HG03280 (cell line): ENCODE results near the gene JAG2.

ENCODE experiments used
- ATAC-seq: cut with Tn5 transposase; IDR thresholded peaks from one replicate; pipeline ENCODE4 v1.9.1; 2021; ENCODE audit warnings: mild to moderate bottlenecking, moderate library complexity; ENCODE audit not compliant: unreplicated experiment

The JAG2 gene

DNA sequence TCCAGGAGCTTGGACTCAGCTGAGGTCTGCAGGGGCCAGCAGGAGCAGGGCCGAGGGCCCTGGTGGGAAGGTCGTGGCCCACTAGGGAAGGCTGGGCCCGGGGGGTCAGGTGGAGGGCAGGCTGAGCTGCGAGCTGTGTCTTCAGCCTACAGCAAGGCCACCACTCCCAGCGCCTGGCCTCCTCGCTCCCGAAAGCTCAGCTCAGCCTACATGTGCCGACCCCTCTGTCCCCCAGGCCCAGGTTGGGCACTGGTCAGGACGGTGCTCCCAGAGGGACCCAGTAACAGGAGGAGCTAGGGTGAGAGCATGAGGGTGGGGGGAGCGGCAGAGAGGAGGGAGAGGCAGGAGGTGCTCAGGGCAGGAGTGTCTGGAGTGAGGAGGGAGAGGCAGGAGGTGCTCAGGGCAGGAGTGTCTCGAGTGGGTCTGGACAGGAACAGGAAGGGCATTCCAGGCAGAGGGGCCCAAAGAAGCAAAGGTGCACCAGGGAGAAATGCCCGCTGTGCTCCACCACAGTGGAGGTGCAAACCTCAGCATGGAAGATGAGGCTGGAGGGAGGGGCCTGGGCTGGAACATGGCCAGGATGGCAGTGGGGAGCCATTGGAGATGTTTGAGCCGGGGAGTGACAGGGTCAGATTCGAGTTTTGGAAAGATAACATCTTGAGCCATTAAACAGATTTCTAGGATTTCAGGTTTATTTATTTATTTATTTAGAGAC is 74.2 kb downstream of the JAG2 start:
- no peak for ATAC-seq

DNA sequence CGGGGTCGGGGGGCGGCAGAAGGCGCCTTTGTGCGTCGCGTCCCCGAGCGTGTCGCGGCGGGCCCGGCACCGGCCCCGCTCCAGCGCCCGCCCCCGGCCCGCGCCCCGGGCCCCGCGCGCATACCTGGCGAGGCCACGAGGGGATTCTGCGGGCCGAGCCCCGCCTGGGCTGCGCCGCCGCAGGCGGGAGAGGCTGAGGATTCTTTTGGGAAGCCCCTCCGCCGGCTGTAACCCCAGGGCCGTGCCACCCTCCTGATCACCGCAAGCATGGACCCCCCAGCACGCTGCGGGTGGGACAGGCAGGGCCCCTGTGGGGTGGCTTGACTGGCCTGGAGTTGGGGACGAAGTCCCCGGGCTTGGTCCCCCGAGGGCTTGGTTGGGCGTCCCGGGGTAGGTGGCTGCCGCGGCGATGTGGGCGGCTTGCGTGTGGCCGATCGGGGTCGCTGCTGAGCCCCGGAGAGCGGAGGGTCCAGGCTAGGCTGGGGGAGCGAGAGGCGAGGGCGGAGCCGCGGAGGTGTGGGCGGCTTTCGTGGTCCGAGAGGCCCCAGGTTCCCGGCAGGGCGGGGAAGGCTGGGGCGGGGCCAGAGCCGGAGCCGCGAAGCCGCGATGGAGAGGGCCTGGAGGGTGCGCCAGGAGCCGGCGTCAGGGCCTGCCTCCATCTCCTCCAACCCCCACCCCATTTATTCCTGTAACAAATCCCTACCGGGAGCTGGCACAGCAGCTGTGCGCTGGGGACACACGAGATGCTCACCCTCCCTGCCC is 75.0 kb downstream of the JAG2 start:
- ATAC-seq = peak; percentile 47

DNA sequence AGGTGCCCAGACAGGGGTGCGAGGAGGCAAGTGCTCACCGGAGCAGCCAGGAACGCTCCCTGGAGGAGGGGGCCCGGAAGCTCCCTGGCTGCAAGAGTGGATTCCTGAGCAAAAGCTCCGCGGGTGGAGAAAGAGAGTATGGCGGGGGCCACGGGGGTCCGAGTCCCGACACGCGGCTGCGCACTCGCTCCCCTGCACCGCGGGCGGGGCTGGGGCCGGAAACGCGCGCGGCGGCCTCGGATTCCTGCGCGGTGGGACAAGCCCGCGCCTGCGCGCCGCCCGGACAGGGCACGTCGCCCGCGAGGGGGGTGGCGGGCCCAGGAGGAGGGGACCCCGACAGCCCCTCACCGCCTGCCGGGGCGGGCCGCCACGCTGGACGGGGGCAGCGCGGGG is 75.5 kb downstream of the JAG2 start:
- no peak for ATAC-seq

DNA sequence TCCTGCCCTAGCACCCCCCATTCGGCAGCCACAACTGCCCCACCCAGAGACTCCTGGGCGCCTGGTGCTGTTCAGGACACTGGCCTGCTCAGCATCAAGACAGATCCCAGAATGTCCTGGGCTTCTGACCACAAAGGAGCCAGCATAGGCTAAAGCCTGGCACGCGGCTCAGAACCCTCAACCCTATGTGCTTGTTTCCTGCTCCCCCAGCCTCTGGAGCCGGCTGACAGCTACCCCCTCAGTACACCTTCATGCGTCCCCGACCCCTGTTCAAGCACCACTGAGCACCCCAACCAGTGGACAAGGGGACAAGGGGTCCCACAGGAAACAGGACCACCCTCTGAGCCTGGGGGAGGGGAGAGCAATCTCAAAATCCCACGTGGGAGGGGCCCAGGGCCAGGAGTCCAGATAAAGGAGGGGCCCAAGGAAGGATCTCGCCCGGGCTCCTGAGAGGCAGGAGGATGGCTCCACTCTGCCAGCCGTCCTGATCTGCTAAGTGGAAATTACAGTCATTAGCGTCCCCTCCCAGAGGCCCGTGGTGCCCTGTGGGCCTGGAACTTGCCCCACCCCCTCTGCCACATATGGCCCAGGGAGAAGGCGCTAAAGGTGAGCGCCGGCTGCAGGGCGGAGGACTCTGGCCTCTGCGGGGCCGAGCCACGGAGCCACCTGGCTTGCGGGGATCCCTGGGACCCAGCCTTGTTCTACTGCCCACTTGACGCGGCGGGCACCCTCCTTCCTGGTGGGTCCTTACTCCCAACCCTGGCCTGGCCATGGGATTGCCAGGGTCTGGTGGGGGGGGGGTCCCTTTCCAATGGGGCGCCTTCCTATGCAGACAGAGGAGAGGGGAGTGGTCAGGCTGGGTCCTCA is 76.2 kb downstream of the JAG2 start:
- no peak for ATAC-seq

DNA sequence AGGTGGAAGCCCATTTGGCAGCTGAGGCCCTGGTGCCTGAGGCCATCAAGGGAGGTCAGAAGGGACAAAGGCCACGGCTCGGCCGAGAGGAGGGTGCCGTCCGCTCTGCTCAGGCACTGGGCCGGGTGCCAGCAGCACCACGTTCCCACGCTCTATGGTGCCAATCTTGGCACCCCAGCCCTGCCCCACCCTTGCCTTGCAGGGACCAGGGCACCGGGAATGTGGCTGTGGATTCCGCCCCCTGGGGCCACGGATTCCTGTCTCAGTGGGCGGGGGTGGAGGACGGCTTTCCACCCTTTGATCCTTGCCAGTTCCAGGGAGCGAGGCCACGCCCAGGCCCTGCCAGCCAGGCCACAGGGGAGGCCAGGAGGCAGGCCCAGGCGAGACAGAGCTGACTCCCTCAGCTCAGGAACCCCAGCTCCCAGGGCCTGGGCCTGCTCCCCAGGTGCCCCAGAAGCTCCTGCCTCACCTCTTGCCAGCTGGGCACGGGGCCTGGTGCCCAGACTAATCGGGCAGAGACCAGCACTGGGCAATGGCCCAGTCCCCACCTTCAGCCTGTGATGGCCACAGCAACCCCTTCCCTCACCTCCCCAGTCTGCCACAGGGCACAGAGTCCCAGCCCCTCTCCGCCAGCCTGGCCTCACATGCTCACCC is 76.9 kb downstream of the JAG2 start:
- ATAC-seq = no peak

DNA sequence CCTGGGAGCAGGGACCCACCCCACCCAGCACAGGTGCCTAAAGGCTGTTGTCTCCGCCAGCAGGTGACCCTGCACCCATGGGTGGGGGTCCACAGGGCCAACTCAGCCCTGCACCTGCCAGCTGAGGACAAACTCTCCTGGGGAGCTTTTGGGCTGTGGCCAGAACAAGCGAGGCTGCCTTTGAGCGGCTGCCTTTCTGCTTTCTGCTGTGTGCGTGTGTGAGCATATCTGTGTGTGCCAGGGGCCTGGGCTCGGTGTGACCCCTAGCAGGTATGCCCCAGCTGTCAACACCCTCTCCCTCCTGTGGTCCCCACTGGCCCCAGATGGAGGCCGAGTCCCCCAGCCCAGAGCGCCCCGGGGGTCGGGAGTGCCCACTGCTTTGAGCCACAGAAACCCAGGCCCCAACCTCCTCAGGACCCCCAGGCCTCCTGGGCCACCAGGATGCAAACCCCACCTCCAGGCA is 77.5 kb downstream of the JAG2 start:
- ATAC-seq = no peak
